ENCODE data around the gene ZNF33B. TPM values are rescaled to one million over a fixed set of nuclear protein-coding genes. Genes with fewer than 3 reads are reported as not detected.
A peak's percentile ranks its signal among the peaks of the same experiment; 100 is the strongest.
"Not testable (repeated sequence)": the region's sequence is repeated elsewhere in the genome, so short reads cannot be mapped to it uniquely, and the experiment has no call there.

ZNF33B gene
- polyA plus RNA-seq (2012; ENCODE audit: insufficient read depth, insufficient read length, low read depth): 5.8 TPM

DNA sequence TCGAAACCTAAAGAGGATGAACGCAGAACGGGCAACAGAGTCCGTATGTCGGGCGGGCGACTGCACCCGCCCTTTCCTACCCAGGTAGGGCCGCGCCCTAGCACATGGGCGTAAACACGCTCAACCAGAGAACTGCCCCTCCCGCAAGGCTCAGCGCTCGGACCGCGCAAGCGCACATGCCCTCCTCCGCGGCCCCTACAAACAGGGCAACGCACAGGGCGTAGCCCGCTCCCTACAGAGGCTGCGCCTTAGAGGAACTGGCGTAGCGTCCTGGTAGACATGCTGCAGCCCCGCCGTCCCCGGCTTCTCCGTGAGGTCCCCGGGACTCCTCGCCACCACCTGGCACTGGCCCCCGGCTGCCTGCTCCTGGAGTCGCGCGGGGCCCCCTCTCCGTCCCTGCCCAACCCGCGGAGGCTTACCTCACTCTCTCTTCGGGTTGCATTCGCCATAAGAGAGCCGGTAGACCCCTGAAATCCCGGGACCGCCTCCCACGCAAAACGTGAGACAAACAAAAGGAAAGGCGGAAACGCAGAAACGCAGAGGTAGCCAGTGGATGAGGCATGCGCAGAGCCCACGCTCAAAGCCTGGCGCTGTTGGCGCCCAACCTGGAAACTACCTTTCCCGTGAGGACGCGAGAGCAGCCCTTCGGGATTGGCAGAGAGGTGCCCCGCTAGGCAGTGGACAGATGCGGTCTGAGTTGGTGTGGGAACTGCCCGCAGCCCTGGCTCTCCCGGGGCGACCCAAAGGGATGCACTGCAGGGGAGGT, at the start of gene ZNF33B:
TSS of gene ZNF33B (minus strand) at position 516 of the 766 bp plus-strand sequence. CDS start 1,642 bp downstream, outside the sequence.
- DNase-seq: peak; percentile 91
- Histone ChIP-seq H3K9me3 (no peaks in the 10 kb centered on the region), H3K27me3 (no peaks in the 10 kb centered on the region), H3K4me3 (ENCODE audit: low read depth, low read length) (peak within 1 kb of the TSS; percentile 76), H3K4me1 (no peaks in the 10 kb centered on the region), H3K36me3 (no peaks in the 10 kb centered on the region)
- TF ChIP-seq, protein P1, sequence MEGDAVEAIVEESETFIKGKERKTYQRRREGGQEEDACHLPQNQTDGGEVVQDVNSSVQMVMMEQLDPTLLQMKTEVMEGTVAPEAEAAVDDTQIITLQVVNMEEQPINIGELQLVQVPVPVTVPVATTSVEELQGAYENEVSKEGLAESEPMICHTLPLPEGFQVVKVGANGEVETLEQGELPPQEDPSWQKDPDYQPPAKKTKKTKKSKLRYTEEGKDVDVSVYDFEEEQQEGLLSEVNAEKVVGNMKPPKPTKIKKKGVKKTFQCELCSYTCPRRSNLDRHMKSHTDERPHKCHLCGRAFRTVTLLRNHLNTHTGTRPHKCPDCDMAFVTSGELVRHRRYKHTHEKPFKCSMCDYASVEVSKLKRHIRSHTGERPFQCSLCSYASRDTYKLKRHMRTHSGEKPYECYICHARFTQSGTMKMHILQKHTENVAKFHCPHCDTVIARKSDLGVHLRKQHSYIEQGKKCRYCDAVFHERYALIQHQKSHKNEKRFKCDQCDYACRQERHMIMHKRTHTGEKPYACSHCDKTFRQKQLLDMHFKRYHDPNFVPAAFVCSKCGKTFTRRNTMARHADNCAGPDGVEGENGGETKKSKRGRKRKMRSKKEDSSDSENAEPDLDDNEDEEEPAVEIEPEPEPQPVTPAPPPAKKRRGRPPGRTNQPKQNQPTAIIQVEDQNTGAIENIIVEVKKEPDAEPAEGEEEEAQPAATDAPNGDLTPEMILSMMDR (IDR thresholded peaks at IDR 0.05; ENCODE audit: low read depth, low read length): no peak

DNA sequence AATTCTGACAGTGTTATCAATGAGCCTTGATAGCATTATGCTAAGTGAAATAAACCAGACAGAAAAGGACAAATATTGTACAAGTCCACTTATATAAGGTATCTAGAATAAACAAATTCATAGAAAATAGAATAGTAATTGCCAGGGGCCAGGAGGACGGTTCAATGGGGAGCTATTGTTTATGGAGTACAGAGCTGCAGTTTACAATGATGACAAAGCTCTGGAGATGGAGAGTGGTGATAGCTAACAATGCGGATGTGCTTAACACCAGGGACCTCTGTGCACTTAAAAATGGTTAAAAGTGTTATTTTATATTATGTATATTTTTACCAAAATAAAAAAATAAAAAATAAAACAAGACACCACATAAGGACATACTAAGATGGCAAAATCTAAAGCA, 46.1 kb upstream of the ZNF33B start:
- DNase-seq: no peak
- Histone ChIP-seq H3K9me3 (no peaks in the 10 kb centered on the region), H3K4me1 (no peaks in the 10 kb centered on the region), H3K36me3 (no peaks in the 10 kb centered on the region), H3K4me3 (ENCODE audit: low read depth, low read length) (no peak overlapping the region), H3K27me3 (no peaks in the 10 kb centered on the region)
- TF ChIP-seq, protein P1 (IDR thresholded peaks at IDR 0.05; ENCODE audit: low read depth, low read length): no peak

DNA sequence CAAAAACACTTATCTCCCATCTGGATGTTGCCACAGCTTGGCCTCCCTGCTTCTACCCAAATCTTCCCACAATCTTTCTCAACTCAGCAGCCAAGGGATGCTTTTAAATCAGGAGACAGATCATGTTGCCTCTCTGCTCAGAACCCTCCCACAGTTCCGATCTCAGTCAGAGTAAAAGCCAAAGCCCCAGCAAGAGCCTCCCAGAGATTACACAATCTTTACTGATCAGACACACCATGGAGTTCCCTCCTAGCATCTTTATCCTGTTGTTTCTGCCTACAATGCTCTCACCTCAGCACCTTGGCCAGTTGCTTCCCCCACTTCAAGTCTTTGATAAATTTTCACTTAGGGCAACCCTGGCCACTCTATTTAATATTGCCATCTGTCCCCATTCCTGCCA, 41.9 kb upstream of the ZNF33B start:
- H3K4me1 ChIP-seq: no peaks in the 10 kb centered on the region
- no peak for DNase-seq
- H3K27me3 ChIP-seq: no peaks in the 10 kb centered on the region
- TF ChIP-seq, protein P1 (IDR thresholded peaks at IDR 0.05; ENCODE audit: low read depth, low read length): no peak
- H3K9me3 ChIP-seq: no peaks in the 10 kb centered on the region
- no peak overlapping the region for H3K4me3 ChIP-seq (ENCODE audit: low read depth, low read length)
- H3K36me3 ChIP-seq: no peaks in the 10 kb centered on the region; the same call in 1 of the 2 replicates

DNA sequence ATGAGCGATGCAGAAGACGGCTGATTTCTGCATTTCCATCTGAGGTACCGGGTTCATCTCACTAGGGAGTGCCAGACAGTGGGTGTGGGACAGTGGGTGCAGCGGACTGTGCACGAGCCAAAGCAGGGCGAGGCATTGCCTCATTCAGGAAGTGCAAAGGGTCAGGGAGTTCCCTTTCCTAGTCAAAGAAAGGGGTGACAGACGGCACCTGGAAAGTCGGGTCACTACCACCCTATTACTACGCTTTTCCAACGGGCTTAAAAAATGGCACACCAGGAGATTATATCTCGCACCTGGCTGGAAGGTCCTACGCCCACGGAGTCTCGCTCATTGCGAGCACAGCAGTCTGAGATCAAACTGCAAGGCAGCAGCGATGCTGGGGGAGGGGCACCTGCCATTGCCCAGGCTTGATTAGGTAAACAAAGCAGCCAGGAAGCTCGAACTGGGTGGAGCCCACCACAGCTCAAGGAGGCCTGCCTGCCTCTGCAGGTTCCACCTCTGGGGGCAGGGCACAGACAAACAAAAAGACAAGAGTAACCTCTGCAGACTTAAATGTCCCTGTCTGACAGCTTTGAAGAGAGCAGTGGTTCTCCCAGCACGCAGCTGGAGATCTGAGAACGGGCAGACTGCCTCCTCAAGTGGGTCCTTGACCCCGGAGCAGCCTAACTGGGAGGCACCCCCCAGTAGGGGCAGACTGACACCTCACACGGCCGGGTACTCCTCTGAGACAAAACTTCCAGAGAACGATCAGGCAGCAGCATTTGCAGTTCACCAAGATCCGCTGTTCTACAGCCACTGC, 27.0 kb upstream of the ZNF33B start:
- not testable (repeated sequence) for H3K36me3 ChIP-seq; DNase-seq; H3K9me3 ChIP-seq; H3K4me1 ChIP-seq; H3K27me3 ChIP-seq; H3K4me3 ChIP-seq (ENCODE audit: low read depth, low read length)

DNA sequence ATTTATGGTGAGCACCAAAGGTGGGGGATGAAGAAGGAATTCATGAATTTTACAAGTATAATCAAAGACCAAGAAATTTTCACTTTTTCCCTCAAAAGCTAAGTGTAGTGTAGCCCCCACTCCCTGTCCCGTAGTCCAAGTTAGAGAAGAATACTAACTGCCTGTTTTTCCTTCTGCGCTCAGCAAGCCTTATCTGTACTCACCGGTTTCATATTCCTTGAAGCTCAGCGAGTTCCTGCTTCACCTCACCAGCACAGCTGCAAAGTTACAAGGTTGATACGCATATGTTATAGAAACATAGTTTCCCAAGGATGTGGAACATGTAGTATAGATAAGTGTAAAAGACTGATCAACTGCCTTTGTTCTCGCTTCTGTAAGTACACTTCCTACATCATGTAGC, 16.0 kb upstream of the ZNF33B start:
- Histone ChIP-seq H3K4me1 (no peaks in the 10 kb centered on the region), H3K36me3 (no peaks in the 10 kb centered on the region), H3K9me3 (no peaks in the 10 kb centered on the region), H3K4me3 (ENCODE audit: low read depth, low read length) (no peak overlapping the region), H3K27me3 (no peaks in the 10 kb centered on the region)
- no peak for DNase-seq
- TF ChIP-seq, protein P1 (IDR thresholded peaks at IDR 0.05; ENCODE audit: low read depth, low read length): no peak

DNA sequence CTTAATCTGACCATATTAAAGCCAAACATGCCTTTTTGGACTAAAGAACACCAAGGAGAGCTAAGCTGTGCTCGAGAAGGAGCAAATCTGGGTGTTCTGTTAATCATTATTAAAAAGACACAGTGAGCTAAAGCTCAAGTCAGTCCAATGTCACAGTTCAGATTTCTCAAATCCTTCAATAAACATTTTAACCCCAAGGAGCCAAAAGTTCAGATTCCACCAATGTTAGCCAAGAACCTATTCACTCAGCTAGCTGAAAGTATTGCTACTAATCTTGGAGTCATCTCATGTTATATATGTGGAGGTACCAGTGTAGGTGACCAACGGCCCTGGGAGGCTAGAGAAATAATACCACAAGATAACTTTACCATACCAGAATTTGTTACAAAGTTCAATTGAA, 14.5 kb upstream of the ZNF33B start:
- Histone ChIP-seq H3K4me3 (ENCODE audit: low read depth, low read length) (no peak overlapping the region), H3K4me1 (no peaks in the 10 kb centered on the region), H3K36me3 (no peaks in the 10 kb centered on the region), H3K9me3 (no peaks in the 10 kb centered on the region), H3K27me3 (no peaks in the 10 kb centered on the region)
- TF ChIP-seq, protein P1 (IDR thresholded peaks at IDR 0.05; ENCODE audit: low read depth, low read length): no peak
- no peak for DNase-seq

Measured in BE2C (cell line).